GM18519 (cell line): ENCODE measurements around the gene ATP11A.

Experiments
- ATAC-seq: cut with Tn5 transposase; IDR thresholded peaks from one replicate; pipeline ENCODE4 v1.9.1; 2021; ENCODE audit warnings: mild to moderate bottlenecking, moderate library complexity; ENCODE audit not compliant: unreplicated experiment, low FRiP score

ATP11A gene

DNA sequence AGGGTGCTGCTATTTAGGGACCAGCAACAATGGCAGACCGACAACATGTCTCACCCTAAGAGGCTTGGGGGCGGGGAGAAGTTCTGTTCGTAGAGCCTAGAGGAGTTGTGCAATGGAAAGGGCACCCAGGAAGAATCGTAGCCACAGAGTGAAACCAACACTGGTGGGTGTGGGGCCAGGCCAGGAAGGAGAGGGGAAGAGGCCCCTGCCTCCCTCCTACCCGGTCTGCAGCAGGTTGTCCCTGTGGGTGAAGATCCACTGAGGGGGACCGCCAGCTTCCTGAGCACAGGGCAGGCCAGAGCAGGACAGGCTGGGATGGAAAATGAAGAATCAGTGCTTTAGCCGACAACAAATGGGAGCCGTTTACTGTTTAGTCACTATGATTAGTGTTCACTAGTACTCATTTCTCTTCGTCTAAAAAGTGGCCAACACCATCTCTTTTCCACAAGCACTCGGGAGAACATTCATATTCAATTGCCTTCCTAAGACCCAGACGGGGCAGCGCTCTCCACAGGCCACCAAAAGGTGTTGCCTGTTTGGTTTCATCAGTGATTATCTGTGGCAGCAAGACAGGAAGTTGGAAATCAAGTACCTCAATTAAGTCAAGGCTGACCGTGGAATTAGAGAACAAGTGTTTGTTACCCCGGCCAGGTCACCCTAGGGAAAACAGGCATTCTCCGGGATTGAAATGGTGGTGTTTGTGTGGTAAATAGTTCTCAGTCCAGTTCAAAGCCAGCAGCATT, 1.1 kb upstream of the ATP11A start:
- ATAC-seq: no peak

GRCh38 chr13:112690283-112690929, 568 bp downstream of the ATP11A start:
- ATAC-seq: no peak

- no peak for ATAC-seq
Observed at GRCh38 chr13:112692104-112692503, 2.3 kb downstream of the ATP11A start.

- ATAC-seq: no peak
Observed at GRCh38 chr13:112692586-112692985, 2.7 kb downstream of the ATP11A start.

DNA sequence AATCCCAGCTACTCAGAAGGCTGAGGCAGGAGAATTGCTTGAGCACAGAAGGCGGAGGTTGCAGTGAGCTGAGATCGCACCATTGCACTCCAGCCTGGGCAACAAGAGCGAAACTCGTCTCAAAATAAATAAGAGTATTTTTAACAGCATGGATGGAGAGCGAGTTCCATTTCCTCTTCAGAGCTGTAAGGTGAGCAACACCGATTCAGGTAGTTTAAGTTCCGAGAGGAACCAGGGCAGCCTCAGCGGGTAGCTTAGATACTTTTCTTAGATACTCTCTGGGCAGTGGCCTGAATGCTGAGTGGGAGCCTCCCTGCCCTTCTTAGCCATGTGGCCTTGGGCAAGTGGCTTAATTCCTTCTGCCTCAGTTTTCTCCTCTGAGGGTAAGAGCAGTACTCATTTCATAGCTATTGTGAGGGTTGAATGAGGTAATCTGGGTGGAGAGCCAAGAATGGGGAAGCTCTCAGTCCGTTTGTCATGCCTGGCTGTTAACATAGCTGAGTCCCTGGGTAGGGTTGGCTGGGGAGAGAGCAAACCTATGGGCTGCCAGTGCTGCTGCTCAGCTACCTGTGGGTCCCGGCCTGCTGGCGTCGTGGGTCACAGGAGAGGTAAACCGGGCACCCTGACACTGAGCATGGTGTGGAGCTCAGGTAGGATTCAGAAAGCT, 4.1 kb downstream of the ATP11A start:
- peak; percentile 32 for ATAC-seq

- no peak for ATAC-seq
Observed at GRCh38 chr13:112695121-112695520, 5.3 kb downstream of the ATP11A start.

DNA sequence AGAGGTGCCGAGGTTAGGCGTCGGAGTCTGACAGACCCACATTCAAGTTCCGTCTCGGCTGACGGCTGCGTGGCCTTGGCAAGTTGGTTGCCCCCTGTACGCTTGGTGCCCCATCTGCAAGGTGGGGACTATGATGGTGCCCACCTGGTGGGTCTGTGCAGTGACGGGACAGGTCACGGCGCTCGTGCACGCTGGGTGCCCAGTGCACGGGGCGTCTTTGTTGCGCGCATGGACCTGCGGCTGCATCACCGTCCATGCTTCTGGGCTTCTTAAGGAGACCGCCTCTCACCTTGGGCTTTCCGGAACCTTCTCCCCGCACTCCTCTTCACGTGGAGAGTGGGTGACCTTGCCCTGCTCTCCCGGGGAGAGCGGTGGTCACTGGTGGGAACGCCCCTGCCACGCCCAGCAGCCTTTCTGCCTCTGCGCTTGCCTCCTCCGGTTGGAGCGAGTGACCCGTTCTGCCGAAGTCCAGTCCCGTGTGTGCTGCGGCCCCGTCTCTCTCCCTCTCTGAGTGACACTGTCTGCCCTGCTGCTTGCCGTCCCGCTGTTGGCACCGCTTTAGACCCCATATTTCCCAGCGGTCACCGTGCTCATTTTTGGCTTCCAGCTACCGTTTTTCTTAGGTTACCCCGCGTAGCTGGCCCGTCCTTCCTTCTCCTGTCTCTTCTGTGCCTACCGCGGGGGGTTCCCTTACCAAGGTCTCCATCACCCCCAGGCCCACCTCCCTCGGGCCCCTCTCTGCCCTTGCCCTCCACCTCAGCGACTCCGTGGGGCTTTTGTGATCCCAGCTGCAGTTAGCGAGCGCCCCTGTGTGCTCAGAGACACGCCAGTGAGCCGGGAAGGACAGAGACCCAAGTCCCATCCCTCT, 6.4 kb downstream of the ATP11A start:
- no peak for ATAC-seq

DNA sequence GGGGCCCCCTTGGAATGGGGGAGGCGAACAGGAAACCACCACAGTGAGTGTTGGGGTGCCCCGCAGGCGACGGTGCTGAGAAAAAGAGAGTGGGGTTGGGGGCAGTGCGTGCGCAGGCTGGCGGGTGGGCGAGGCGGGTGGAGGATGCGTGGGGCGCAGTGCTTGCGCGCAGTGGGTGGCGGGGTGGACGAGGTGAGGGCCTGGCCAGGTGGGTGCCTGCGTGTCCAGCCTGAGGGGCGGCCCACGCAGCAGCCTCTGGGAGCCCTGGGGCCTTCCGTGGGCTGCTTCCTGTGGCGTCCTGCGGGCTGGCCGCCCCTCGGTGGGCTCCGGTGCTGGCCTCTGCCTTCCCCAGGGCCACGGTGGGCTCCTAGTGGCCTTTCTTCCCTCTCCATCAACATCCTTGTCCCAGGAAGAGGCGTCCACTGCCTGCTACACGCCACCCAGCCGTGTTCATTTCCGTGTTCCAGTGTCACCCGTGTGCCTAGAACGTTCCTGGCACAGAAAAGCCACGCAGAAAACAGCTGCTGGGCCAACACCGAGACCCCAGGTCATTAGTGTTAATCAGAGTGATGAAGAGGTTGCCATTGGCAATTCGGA, 7.1 kb downstream of the ATP11A start:
- no peak for ATAC-seq

- ATAC-seq: no peak
Observed at GRCh38 chr13:112697756-112698655, 8.2 kb downstream of the ATP11A start.

GRCh38 chr13:112699322-112699918, 9.6 kb downstream of the ATP11A start:
- ATAC-seq: no peak

DNA sequence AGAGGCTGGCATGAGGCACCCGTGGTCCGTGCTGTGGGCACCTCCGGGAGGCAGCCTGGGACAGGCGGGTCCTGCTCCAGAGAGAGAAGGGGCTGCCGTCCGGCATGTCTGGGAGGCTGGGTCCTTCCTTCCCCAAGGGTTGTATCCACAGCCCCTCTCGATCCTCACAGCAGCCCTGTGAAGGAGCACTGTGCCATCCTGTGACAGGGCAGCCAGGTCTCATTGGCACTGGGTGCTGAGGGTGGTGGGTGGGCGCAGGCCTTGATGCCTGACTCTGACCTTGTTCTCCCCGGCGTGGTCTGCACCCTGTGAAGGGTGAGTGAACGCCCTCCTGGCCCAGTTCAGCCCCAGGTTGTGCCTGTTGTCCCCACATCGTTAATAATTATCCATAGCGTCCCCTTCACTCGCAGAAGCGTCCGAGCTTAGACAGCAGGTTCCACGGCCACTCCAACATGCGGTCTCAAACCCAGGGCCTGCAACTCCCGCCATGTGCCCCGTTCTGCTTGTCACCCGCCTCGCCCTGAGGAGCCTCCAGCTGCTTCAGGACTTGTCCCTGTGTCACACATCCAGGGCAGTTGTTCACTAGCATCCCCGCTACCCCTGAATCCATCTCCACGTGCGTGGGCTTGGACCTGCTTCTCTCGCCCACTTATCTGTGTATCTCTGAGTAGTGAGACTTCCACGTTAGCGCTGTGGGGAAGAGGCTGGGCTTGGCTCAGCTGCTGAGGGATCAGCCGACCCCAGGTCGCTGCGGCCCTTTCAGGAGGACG, 10.6 kb downstream of the ATP11A start:
- no peak for ATAC-seq

DNA sequence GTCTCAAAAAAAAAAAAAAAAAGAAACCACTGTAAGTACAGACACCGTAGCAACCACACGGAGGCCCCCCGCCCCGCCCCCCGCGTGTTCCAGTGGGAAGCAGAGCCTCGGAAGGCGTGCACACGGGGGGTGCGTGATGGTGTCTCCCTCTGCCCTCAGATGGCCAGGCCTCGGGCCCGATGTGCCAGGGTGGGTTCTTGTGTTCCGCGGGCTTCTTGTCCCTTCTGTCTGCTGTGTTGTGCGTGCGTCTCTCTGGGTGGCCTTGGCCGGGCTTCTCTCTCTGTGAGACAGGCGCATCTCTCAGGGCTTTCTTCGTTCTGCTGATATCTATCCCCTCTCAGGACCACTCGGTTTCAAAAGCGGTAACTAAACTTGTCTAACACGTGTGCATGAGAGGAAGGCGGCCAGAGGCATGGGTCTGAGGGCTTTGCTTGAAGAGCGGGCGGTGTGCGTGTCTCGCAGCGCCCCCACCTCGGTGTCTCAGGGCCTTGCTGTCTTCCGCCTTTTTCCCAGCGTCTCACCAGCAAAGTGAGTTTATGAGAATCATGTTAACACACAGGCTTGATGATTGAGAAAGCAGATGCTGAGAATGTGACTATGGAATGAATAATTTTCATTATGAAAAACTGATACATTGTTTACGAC, 12.6 kb downstream of the ATP11A start:
- ATAC-seq: no peak

- no peak for ATAC-seq
Observed at GRCh38 chr13:112702986-112703379, 13.1 kb downstream of the ATP11A start.

GRCh38 chr13:112703449-112704284, 13.8 kb downstream of the ATP11A start:
- ATAC-seq: no peak

GRCh38 chr13:112704308-112705145, 14.7 kb downstream of the ATP11A start:
- ATAC-seq: no peak

DNA sequence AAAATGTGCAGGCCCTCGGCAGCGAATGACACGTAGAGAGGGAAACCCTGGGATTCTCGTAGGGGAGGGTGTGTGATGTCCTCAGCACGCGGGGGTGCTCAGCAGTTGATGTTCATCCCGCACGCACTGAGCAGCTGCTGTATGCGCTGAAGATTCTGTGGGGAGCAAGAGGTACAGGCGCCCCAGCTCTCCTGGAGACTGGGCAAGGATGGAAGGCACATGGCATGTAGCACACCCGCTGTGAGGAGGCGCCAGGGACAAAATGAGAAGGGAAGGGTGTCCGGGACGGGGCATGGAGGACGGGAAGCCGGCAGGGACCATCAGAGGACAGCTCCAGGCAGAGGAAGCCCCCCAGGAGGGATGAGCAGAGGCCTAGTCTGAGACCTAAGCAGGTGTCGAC, 15.4 kb downstream of the ATP11A start:
- ATAC-seq: no peak
